OCI-LY1 (cell line): ENCODE measurements around the gene PTPRD.

Experiments
- H2AFZ ChIP-seq: fragments of 200-600 bp; sonication (generic), shearing (Covaris generic); 2 replicates; pipeline ENCODE4 v1.6.0; 2014; ENCODE audit warnings: antibody characterized with exemption, mild to moderate bottlenecking, low read length
- H3F3A ChIP-seq: fragments of 200-600 bp; sonication (generic), shearing (Covaris generic); 2 replicates; pipeline ENCODE4 v1.6.0; 2014; ENCODE audit warnings: mild to moderate bottlenecking, antibody characterized with exemption, low read length, moderate library complexity; ENCODE audit not compliant: insufficient read depth
- H3K27ac ChIP-seq: fragments of 200-600 bp; sonication (generic); 2 replicates; pipeline ENCODE4 v1.5.1; 2014; ENCODE audit warnings: low read length, mixed run types, mild to moderate bottlenecking, low read depth; ENCODE audit not compliant: poor library complexity, severe bottlenecking
- H3K27me3 ChIP-seq: fragments of 200-600 bp; sonication (generic); 2 replicates; pipeline ENCODE4 v1.6.0; 2014; ENCODE audit warnings: antibody characterized with exemption, mild to moderate bottlenecking, low read length, moderate library complexity; ENCODE audit not compliant: insufficient read depth
- H3K36me3 ChIP-seq: fragments of 200-600 bp; sonication (generic); 2 replicates; pipeline ENCODE4 v1.6.1; 2014; ENCODE audit warnings: mild to moderate bottlenecking, antibody characterized with exemption, low read length, moderate library complexity, mixed read lengths; ENCODE audit not compliant: insufficient read depth
- H3K4me1 ChIP-seq: fragments of 200-600 bp; sonication (generic); 2 replicates; pipeline ENCODE4 v1.5.1; 2014; ENCODE audit warnings: mild to moderate bottlenecking, low read length, moderate library complexity; ENCODE audit not compliant: insufficient read depth, severe bottlenecking
- H3K4me2 ChIP-seq: fragments of 200-600 bp; sonication (generic), shearing (Covaris generic); 2 replicates; pipeline ENCODE4 v1.6.1; 2014; ENCODE audit warnings: low read length
- H3K4me3 ChIP-seq: fragments of 200-600 bp; sonication (generic); 2 replicates; pipeline ENCODE4 v1.5.1; 2014; ENCODE audit warnings: low read length, low read depth, mild to moderate bottlenecking, mixed read lengths; ENCODE audit not compliant: poor library complexity, severe bottlenecking
- H3K79me2 ChIP-seq: fragments of 200-600 bp; shearing (Covaris generic); 2 replicates; pipeline ENCODE4 v1.6.1; 2016; ENCODE audit warnings: mixed run types, low read length, mixed read lengths; ENCODE audit not compliant: insufficient read depth
- H3K9ac ChIP-seq: fragments of 200-600 bp; sonication (generic), shearing (Covaris generic); 2 replicates; pipeline ENCODE4 v1.6.1; 2014; ENCODE audit warnings: mild to moderate bottlenecking, low read length, mixed read lengths
- H3K9me2 ChIP-seq: fragments of 200-600 bp; sonication (generic), shearing (Covaris generic); 2 replicates; pipeline ENCODE4 v1.6.1; 2014; ENCODE audit warnings: low read depth, mild to moderate bottlenecking, low read length, mixed read lengths
- H3K9me3 ChIP-seq: fragments of 200-600 bp; shearing (Covaris generic); 2 replicates; pipeline ENCODE4 v1.6.1; 2014; ENCODE audit warnings: low read length, mixed read lengths
- H4K20me1 ChIP-seq: fragments of 200-600 bp; sonication (generic), shearing (Covaris generic); 2 replicates; pipeline ENCODE4 v1.6.0; 2016; ENCODE audit warnings: mild to moderate bottlenecking, low read length; ENCODE audit not compliant: insufficient read depth
- CTCF ChIP-seq: fragments of 200-600 bp; sonication (generic), shearing (Covaris generic); IDR thresholded peaks from 2 replicates; pipeline ENCODE4 v1.5.1; 2017; ENCODE audit warnings: mild to moderate bottlenecking, antibody characterized with exemption, low read length, moderate library complexity, mixed read lengths
- EZH2 ChIP-seq: fragments of 200-600 bp; sonication (generic), shearing (Covaris generic); IDR thresholded peaks from 2 replicates; pipeline ENCODE4 v1.8.0; 2017; ENCODE audit warnings: borderline replicate concordance, mixed run types, mild to moderate bottlenecking, antibody characterized with exemption, low read length, moderate library complexity, mixed read lengths

Gene PTPRD

GRCh38 chr9:8809741-8810140 lies 1803.1 kb downstream of the PTPRD start:
- Histone ChIP-seq H3K4me3 (no peak overlapping the region), H3K27me3 (no peaks in the 10 kb centered on the region), H3K9me3 (no peaks in the 10 kb centered on the region), H3K9me2 (no peaks in the 10 kb centered on the region), H3K9ac (no peak overlapping the region), H3F3A (no peaks in the 10 kb centered on the region), H3K4me2 (no peak overlapping the region), H3K79me2 (no peaks in the 10 kb centered on the region), H3K27ac (no peak overlapping the region), H3K36me3 (no peaks in the 10 kb centered on the region), H3K4me1 (no peaks in the 10 kb centered on the region), H2AFZ (no peak overlapping the region), H4K20me1 (no peaks in the 10 kb centered on the region)
- TF ChIP-seq CTCF (no peak), EZH2 (no peak)

GRCh38 chr9:8806150-8806549 lies 1806.7 kb downstream of the PTPRD start:
- Histone ChIP-seq H4K20me1 (no peaks in the 10 kb centered on the region), H3K9me2 (no peaks in the 10 kb centered on the region), H3K9ac (no peak overlapping the region), H3K27ac (no peak overlapping the region), H3K36me3 (no peaks in the 10 kb centered on the region), H2AFZ (no peak overlapping the region), H3K27me3 (no peaks in the 10 kb centered on the region), H3F3A (no peaks in the 10 kb centered on the region), H3K4me2 (no peak overlapping the region), H3K9me3 (no peaks in the 10 kb centered on the region), H3K4me3 (no peak overlapping the region), H3K4me1 (no peaks in the 10 kb centered on the region), H3K79me2 (no peaks in the 10 kb centered on the region)
- TF ChIP-seq CTCF (no peak), EZH2 (no peak)

- Histone ChIP-seq H3K79me2 (no peaks in the 10 kb centered on the region), H3K27me3 (no peaks in the 10 kb centered on the region), H3K9ac (no peak overlapping the region), H3K27ac (no peak overlapping the region), H3K9me3 (no peaks in the 10 kb centered on the region), H3K4me3 (no peak overlapping the region), H4K20me1 (no peaks in the 10 kb centered on the region), H3K9me2 (no peaks in the 10 kb centered on the region), H3F3A (no peaks in the 10 kb centered on the region), H3K4me2 (no peak overlapping the region), H2AFZ (no peak overlapping the region), H3K4me1 (no peaks in the 10 kb centered on the region), H3K36me3 (no peaks in the 10 kb centered on the region)
- TF ChIP-seq EZH2 (no peak), CTCF (no peak)
Measured at GRCh38 chr9:8804613-8805012, 1808.2 kb downstream of the PTPRD start.
